DOHH2 (cell line): ENCODE data around the gene UNC79.

Experiments
- EZH2phosphoT487 ChIP-seq: fragments of 200-600 bp; sonication (generic); IDR thresholded peaks from 2 replicates; pipeline ENCODE4 v1.6.1; 2017; ENCODE audit warnings: borderline replicate concordance, mild to moderate bottlenecking, antibody characterized with exemption, low read length, moderate library complexity, mixed read lengths
- TF ChIP-seq, protein P1 (sequence below): fragments of 200-600 bp; sonication (generic); IDR thresholded peaks from one replicate; pipeline ENCODE4 v1.5.1; 2014; ENCODE audit warnings: antibody characterized with exemption, mild to moderate bottlenecking, low read depth, low read length; ENCODE audit not compliant: poor library complexity, severe bottlenecking

DNA sequence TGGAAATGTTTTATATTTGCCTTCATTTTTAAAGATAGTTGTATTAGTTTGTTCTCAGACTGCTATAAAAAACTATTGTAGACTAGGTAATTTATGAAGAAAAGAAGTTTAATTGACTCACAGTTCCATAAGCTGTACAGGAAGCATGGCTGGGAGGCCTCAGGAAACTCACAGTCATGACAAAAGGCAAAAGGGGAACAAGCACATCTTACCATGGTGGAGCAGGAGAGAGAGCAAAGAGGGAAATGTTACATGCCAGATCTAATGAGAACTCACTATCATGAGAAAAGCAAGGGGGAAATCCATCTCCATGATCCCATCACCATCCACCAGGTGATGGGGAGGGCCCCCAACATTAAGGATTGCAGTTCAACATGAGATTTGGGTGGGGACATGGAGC lies 35.5 kb upstream of the UNC79 start:
- TF ChIP-seq, protein P1, sequence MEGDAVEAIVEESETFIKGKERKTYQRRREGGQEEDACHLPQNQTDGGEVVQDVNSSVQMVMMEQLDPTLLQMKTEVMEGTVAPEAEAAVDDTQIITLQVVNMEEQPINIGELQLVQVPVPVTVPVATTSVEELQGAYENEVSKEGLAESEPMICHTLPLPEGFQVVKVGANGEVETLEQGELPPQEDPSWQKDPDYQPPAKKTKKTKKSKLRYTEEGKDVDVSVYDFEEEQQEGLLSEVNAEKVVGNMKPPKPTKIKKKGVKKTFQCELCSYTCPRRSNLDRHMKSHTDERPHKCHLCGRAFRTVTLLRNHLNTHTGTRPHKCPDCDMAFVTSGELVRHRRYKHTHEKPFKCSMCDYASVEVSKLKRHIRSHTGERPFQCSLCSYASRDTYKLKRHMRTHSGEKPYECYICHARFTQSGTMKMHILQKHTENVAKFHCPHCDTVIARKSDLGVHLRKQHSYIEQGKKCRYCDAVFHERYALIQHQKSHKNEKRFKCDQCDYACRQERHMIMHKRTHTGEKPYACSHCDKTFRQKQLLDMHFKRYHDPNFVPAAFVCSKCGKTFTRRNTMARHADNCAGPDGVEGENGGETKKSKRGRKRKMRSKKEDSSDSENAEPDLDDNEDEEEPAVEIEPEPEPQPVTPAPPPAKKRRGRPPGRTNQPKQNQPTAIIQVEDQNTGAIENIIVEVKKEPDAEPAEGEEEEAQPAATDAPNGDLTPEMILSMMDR = no peak
- no peak for TF ChIP-seq EZH2phosphoT487
